Upper lobe of left lung (tissue), 6 donors: ENCODE measurements around the gene CLDN1. TPM values are rescaled to one million over a fixed set of nuclear protein-coding genes. Genes with fewer than 3 reads are reported as not detected.

Source experiments
- ATAC-seq, 2 donors: fragments of 200-7000 bp; cut with Tn5 transposase; one replicate each; pipeline ENCODE4 v1.9.1; 2022; ENCODE audit warnings: mild to moderate bottlenecking in 2 of 2, moderate library complexity in 2 of 2; ENCODE audit not compliant: low FRiP score in 2 of 2
- DNase-seq, 2 donors: peaks; one replicate each; pipeline ENCODE4 v3.0.0-alpha.2; 2019 to 2020
- H3K27ac ChIP-seq, 4 donors: fragments of 200-600 bp; sonication (generic); one replicate each; pipeline ENCODE4 v1.5.1; 2016 to 2019
- H3K27me3 ChIP-seq, 4 donors: fragments of 200-600 bp; sonication (generic); one replicate each; pipeline ENCODE4 v1.5.1; 2017 to 2019
- H3K36me3 ChIP-seq, 4 donors: fragments of 200-600 bp; sonication (generic); one replicate each; pipeline ENCODE4 v1.5.1; 2016 to 2019
- H3K4me1 ChIP-seq, 4 donors: fragments of 200-600 bp; sonication (generic); one replicate each; pipeline ENCODE4 v1.5.1; 2018 to 2019
- H3K4me3 ChIP-seq, 4 donors: fragments of 200-600 bp; sonication (generic); one replicate each; pipeline ENCODE4 v1.5.1; 2017 to 2019; ENCODE audit warnings: mild to moderate bottlenecking in 2 of 4, moderate library complexity in 1 of 4
- H3K9me3 ChIP-seq, 4 donors: fragments of 200-600 bp; sonication (generic); one replicate each; pipeline ENCODE4 v1.5.1; 2018 to 2019
- EP300 ChIP-seq, 4 donors: sonication (generic); formaldehyde crosslinking; IDR thresholded peaks; one replicate each; pipeline ENCODE4 v1.5.1; 2017; ENCODE audit warnings: antibody characterized with exemption in 4 of 4, control low read depth in 2 of 4
- POLR2A ChIP-seq, 4 donors: fragments of 450-650 bp; IDR thresholded peaks; one replicate each; pipeline ENCODE4 v1.5.1; 2016 to 2017; ENCODE audit warnings: antibody characterized with exemption in 4 of 4, mild to moderate bottlenecking in 2 of 4
- POLR2AphosphoS5 ChIP-seq, 2 donors: sonication (generic); formaldehyde crosslinking; IDR thresholded peaks; one replicate each; pipeline ENCODE4 v1.5.1; 2017; ENCODE audit warnings: antibody characterized with exemption in 2 of 2
- WGBS, 2 donors: methylation state at CpG; one replicate each; pipeline ENCODE4 v1.1.5; 2017 to 2018; 5-methylcytosine and 5-hydroxymethylcytosine counted together
- total RNA-seq, 6 donors: library from RNA; depleted of rRNA in 4 of 6; stranded (reverse); fragments of >200 nt in 4 of 6; gene quantifications; one replicate each; pipeline versions ENCODE4 v1.1.0 to v1.2.1, GENCODE V29; 2016 to 2021
- TF ChIP-seq, protein P1 (sequence below), 6 experiments: fragments of 450-650 bp in 4 of 6; fragments of 200-600 bp in 2 of 6; sonication (generic) in 2 of 6; IDR thresholded peaks; one replicate each; pipeline ENCODE4 v1.5.1; 2016 to 2019; ENCODE audit warnings: antibody characterized with exemption in 6 of 6
- donor health status: DM: no; HTN: no; CAD: no; lungs with moderate emphysema.
- donor health status: DM: no; HTN: yes; CAD: no; lungs with severe emphysema.

Gene CLDN1
- total RNA-seq, 6 donors from 2014 or later, result 2.7 to 26.8 (median 11.2) TPM

DNA sequence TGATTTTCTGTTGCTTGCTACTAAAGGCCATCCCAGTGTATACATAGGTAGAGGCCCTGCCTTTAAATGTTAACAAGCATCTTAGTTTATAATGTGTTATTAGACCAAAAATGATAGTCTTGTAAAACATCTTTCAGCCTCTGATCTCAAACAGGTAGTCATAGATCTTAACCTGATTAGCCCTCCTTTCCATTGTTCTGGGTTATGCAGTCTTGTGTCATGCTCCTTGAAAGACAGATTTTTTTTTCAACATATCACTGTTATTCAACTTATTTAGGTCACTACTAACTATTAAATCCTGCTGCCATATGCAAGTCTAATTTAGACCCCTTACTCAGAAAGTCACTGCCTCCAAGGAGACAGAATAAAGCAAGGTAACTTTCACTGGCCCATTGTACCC is 46.6 kb upstream of the CLDN1 start:
- no peak for TF ChIP-seq POLR2A (IDR thresholded peaks at IDR 0.05)
- no peak for TF ChIP-seq POLR2AphosphoS5 (IDR thresholded peaks at IDR 0.05)
- TF ChIP-seq, protein P1, sequence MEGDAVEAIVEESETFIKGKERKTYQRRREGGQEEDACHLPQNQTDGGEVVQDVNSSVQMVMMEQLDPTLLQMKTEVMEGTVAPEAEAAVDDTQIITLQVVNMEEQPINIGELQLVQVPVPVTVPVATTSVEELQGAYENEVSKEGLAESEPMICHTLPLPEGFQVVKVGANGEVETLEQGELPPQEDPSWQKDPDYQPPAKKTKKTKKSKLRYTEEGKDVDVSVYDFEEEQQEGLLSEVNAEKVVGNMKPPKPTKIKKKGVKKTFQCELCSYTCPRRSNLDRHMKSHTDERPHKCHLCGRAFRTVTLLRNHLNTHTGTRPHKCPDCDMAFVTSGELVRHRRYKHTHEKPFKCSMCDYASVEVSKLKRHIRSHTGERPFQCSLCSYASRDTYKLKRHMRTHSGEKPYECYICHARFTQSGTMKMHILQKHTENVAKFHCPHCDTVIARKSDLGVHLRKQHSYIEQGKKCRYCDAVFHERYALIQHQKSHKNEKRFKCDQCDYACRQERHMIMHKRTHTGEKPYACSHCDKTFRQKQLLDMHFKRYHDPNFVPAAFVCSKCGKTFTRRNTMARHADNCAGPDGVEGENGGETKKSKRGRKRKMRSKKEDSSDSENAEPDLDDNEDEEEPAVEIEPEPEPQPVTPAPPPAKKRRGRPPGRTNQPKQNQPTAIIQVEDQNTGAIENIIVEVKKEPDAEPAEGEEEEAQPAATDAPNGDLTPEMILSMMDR (IDR thresholded peaks at IDR 0.05), result no peak
- TF ChIP-seq EP300 (IDR thresholded peaks at IDR 0.05), result no peak
- Histone ChIP-seq H3K36me3 (no peaks in the 10 kb centered on the region), H3K27me3 (no peaks in the 10 kb centered on the region), H3K27ac (no peak overlapping the region), H3K9me3 (no peaks in the 10 kb centered on the region), H3K4me3 (no peak overlapping the region), H3K4me1 (no peaks in the 10 kb centered on the region)
- DNase-seq (no peak), ATAC-seq (no peak)

DNA sequence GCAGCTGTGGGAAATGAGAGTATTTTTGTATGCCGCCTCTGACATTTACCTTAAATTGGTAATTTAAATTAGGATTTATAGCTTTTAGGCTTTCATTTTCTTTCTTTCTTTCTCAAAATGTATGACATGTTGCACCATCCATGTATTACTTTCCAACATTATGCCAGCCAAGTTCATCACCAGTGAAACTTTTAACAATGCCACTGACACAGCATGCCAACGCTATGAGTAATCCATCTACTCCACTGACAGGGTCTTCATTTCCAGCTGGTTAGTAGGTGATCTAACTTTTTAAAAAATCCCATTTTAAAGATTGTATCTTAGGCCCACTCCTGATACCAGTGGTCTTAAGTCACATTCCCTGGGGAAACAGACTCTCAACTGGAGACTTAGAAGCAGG is 43.9 kb upstream of the CLDN1 start:
- H3K4me1 ChIP-seq, result no peaks in the 10 kb centered on the region
- DNase-seq, result no peak

DNA sequence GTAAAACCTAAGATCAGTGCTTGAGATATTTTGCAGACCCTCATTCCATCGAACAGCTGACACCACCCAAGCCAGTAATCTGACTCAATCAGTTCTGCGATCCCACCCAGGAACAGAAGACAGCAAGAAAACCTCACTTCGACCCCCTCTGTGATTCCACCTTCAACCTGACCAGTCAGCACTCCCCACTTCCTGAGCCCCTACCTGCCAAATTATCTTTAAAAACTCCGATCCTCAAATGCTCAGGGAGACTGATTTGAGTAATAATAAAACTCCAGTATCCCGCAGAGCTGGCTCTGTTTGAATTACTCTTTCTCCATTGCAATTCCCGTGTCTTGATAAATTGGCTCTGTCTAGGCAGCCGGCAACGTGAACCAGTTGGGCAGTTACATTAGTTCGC is 40.0 kb upstream of the CLDN1 start:
- H3K4me1 ChIP-seq, result no peaks in the 10 kb centered on the region
- ATAC-seq, result no peak
- no peak for DNase-seq
- no peak overlapping the region for H3K4me3 ChIP-seq
- H3K36me3 ChIP-seq, result no peaks in the 10 kb centered on the region
- H3K27me3 ChIP-seq, result no peaks in the 10 kb centered on the region
- TF ChIP-seq EP300 (IDR thresholded peaks at IDR 0.05) (no peak), POLR2AphosphoS5 (IDR thresholded peaks at IDR 0.05) (no peak), POLR2A (IDR thresholded peaks at IDR 0.05) (no peak)
- TF ChIP-seq, protein P1 (IDR thresholded peaks at IDR 0.05), result no peak
- no peak overlapping the region for H3K27ac ChIP-seq
- H3K9me3 ChIP-seq, result no peaks in the 10 kb centered on the region
- WGBS, 2 donors, result 79 to 81% methylated on average over 9 of the region's 9 CpGs

More for the DNA sequence above, 43.9 kb upstream of the CLDN1 start:
- no peaks in the 10 kb centered on the region for H3K36me3 ChIP-seq
- TF ChIP-seq POLR2AphosphoS5 (IDR thresholded peaks at IDR 0.05) (no peak), POLR2A (IDR thresholded peaks at IDR 0.05) (no peak), EP300 (IDR thresholded peaks at IDR 0.05) (no peak)
- TF ChIP-seq, protein P1 (IDR thresholded peaks at IDR 0.05), result no peak
- H3K4me3 ChIP-seq, result no peak overlapping the region
- no peaks in the 10 kb centered on the region for H3K27me3 ChIP-seq
- 41 to 43% methylated on average over 2 of the region's 2 CpGs for WGBS, 2 donors
- ATAC-seq, result no peak
- H3K9me3 ChIP-seq, result no peaks in the 10 kb centered on the region
- no peak overlapping the region for H3K27ac ChIP-seq

DNA sequence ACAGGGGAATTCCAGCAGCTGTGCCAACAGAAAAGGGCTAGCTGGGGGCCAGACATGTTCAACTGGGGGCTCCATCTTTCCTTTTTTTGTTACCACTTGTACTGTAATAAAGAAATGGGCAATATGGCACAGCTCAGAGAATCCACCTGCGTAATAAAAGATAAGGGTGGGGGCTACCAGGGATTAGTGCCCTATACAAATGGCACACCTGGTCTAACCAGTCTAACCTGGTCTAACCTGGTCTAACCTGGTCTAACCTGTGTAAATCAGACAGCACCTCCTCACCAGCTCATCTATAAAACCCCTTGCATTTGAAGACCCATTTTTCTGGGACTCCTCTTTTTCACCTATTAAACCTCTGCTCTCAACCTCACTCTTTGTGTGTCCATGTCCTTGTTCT is 39.5 kb upstream of the CLDN1 start:
- ATAC-seq (no peak), DNase-seq (no peak)
- Histone ChIP-seq H3K9me3 (no peaks in the 10 kb centered on the region), H3K4me1 (no peaks in the 10 kb centered on the region), H3K36me3 (no peaks in the 10 kb centered on the region), H3K4me3 (no peak overlapping the region), H3K27ac (no peak overlapping the region), H3K27me3 (no peaks in the 10 kb centered on the region)
- whole genome bisulfite sequencing, 2 donors, result 89 to 100% methylated on average over 1 of the region's 1 CpG
- no peak for TF ChIP-seq EP300 (IDR thresholded peaks at IDR 0.05)
- no peak for TF ChIP-seq POLR2AphosphoS5 (IDR thresholded peaks at IDR 0.05)
- TF ChIP-seq POLR2A (IDR thresholded peaks at IDR 0.05), result no peak
- TF ChIP-seq, protein P1 (IDR thresholded peaks at IDR 0.05), result no peak

DNA sequence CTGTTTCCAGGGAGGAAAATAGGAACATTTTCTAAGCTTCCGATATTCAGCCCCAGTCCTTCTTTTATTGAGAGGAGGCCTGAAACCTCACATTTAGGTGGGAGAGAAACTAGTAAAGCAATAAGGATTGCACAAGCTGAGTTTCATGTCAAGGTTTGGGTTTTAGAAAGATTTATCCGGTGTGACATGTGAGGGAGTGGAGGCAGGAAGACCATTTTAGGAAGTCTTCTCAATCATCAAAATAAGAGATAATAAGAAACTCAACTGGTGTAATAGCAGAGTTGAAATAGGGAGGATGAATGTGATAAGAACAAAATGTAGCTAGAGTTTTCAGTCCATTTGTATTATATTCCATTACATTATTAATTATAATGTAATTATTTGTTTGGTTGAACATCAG is 38.0 kb upstream of the CLDN1 start:
- no peak for TF ChIP-seq POLR2A (IDR thresholded peaks at IDR 0.05)
- no peak for TF ChIP-seq POLR2AphosphoS5 (IDR thresholded peaks at IDR 0.05)
- Histone ChIP-seq H3K4me3 (no peak overlapping the region), H3K27me3 (no peaks in the 10 kb centered on the region), H3K9me3 (no peaks in the 10 kb centered on the region), H3K4me1 (no peaks in the 10 kb centered on the region), H3K27ac (no peak overlapping the region), H3K36me3 (no peaks in the 10 kb centered on the region)
- ATAC-seq, result no peak
- WGBS, 2 donors, result 87 to 89% methylated on average over 2 of the region's 2 CpGs
- DNase-seq, result no peak
